SK-N-SH (cell line): ENCODE measurements around the gene WDR31. TPM values are rescaled to one million over a fixed set of nuclear protein-coding genes. Genes with fewer than 3 reads are reported as not detected.

Experiments
- CTCF ChIA-PET: fragments of 300-600, 350-600 bp; formaldehyde crosslinking; extraction: SDS; loops from one replicate; lab custom pipeline; 2021; lab: Yijun Ruan, JAX
- POLR2A ChIA-PET: fragments of 350-600 bp; sonication (Branson Sonifier 250); formaldehyde crosslinking; extraction: SDS; loops from one replicate; lab custom pipeline; 2020; ENCODE audit warnings: antibody characterized with exemption, inconsistent platforms; lab: Yijun Ruan, JAX
- DNase-seq: peaks from one replicate; pipeline ENCODE4 v3.0.0; 2012
- H2AFZ ChIP-seq: fragments of 200-600 bp; sonication (generic); 2 replicates; pipeline ENCODE4 v1.8.1; 2016; ENCODE audit warnings: antibody characterized with exemption, mild to moderate bottlenecking, low read depth
- H3F3A ChIP-seq: fragments of 200-600 bp; sonication (generic); replicated peaks from 2 replicates; pipeline ENCODE3; 2016; ENCODE audit warnings: antibody characterized with exemption, mild to moderate bottlenecking; ENCODE audit not compliant: insufficient read depth
- H3K27ac ChIP-seq, 2 experiments: fragments of 200-500 bp in 1 of 2; fragments of 200-600 bp in 1 of 2; sonication (Bioruptor generic) in 1 of 2; sonication (generic), shearing (Covaris generic) in 1 of 2; 2 replicates each; pipeline versions ENCODE4 v1.5.1 to v1.6.1; 2014 to 2016; ENCODE audit warnings: low read depth in 2 of 2, inconsistent platforms in 1 of 2, low read length in 1 of 2, mild to moderate bottlenecking in 1 of 2, mixed read lengths in 1 of 2
- H3K27me3 ChIP-seq: fragments of 200-600 bp; sonication (generic), shearing (Covaris generic); 2 replicates; pipeline ENCODE4 v1.6.1; 2016; ENCODE audit warnings: mixed run types; ENCODE audit not compliant: insufficient read depth
- H3K36me3 ChIP-seq, 2 experiments: fragments of 200-500 bp in 1 of 2; fragments of 200-600 bp in 1 of 2; sonication (Bioruptor generic) in 1 of 2; sonication (generic) in 1 of 2; replicated peaks in 1 of 2; 2 replicates each; pipeline versions ENCODE3 to v1.5.1; 2014 to 2016; ENCODE audit warnings: low read length in 1 of 2, mild to moderate bottlenecking in 1 of 2; ENCODE audit not compliant: insufficient read depth in 2 of 2, control insufficient read depth in 1 of 2
- H3K4me1 ChIP-seq, 2 experiments: fragments of 200-500 bp in 1 of 2; fragments of 200-600 bp in 1 of 2; sonication (Bioruptor generic) in 1 of 2; sonication (generic), shearing (Covaris generic) in 1 of 2; 2 replicates each; pipeline versions ENCODE4 v1.5.1 to v1.6.1; 2014 to 2016; ENCODE audit warnings: low read depth in 1 of 2, low read length in 1 of 2, mixed run types in 1 of 2; ENCODE audit not compliant: insufficient read depth in 2 of 2, control insufficient read depth in 1 of 2
- H3K4me2 ChIP-seq: fragments of 200-600 bp; sonication (generic), shearing (Covaris generic); 2 replicates; pipeline ENCODE4 v1.6.1; 2017; ENCODE audit warnings: mixed run types
- H3K4me3 ChIP-seq, 2 experiments: fragments of 200-500 bp in 1 of 2; fragments of 200-600 bp in 1 of 2; sonication (Bioruptor generic) in 1 of 2; sonication (generic), shearing (Covaris generic) in 1 of 2; 2 replicates each; pipeline versions ENCODE4 v1.5.1 to v1.8.1; 2014 to 2016; ENCODE audit warnings: low read depth in 2 of 2, inconsistent platforms in 1 of 2, low read length in 1 of 2, mild to moderate bottlenecking in 1 of 2, mixed read lengths in 1 of 2, moderate library complexity in 1 of 2
- H3K79me2 ChIP-seq: fragments of 200-600 bp; sonication (generic); 2 replicates; pipeline ENCODE4 v1.8.1; 2017; ENCODE audit warnings: mild to moderate bottlenecking; ENCODE audit not compliant: insufficient read depth
- H3K9ac ChIP-seq: fragments of 200-600 bp; sonication (generic); 2 replicates; pipeline ENCODE4 v1.6.1; 2017; ENCODE audit warnings: mixed run types
- H3K9me2 ChIP-seq: fragments of 200-600 bp; sonication (generic); 2 replicates; pipeline ENCODE4 v1.6.1; 2017; ENCODE audit warnings: mixed run types
- H3K9me3 ChIP-seq: fragments of 200-600 bp; sonication (generic); 2 replicates; pipeline ENCODE4 v1.6.1; 2017; ENCODE audit warnings: mixed run types, mild to moderate bottlenecking, moderate library complexity
- H4K20me1 ChIP-seq: fragments of 200-600 bp; sonication (generic); 2 replicates; pipeline ENCODE4 v1.6.1; 2017; ENCODE audit warnings: mild to moderate bottlenecking, mixed run types; ENCODE audit not compliant: insufficient read depth
- ELF1 ChIP-seq: IDR thresholded peaks from 2 replicates; pipeline ENCODE4 v1.4.0; 2012
- GABPA ChIP-seq: IDR thresholded peaks from 2 replicates; pipeline ENCODE4 v1.4.0; 2012; ENCODE audit warnings: low read depth, mild to moderate bottlenecking
- JUND ChIP-seq: IDR thresholded peaks from 2 replicates; pipeline ENCODE4 v1.4.0; 2012
- MEF2A ChIP-seq: IDR thresholded peaks from 2 replicates; pipeline ENCODE4 v1.4.0; 2012; ENCODE audit warnings: low read depth, borderline replicate concordance
- MXI1 ChIP-seq: IDR thresholded peaks from 2 replicates; pipeline ENCODE4 v1.6.1; 2012; ENCODE audit warnings: mild to moderate bottlenecking, low read depth, low read length, improper control_type of control experiment
- POLR2AphosphoS5 ChIP-seq: IDR thresholded peaks from 2 replicates; pipeline ENCODE4 v1.6.1; 2012; ENCODE audit warnings: low read depth, low read length
- RCOR1 ChIP-seq: fragments of 150-350 bp; IDR thresholded peaks from 2 replicates; pipeline ENCODE4 v1.6.1; 2017; ENCODE audit warnings: antibody characterized with exemption, low read length
- RFX5 ChIP-seq: IDR thresholded peaks from 2 replicates; pipeline ENCODE4 v1.6.1; 2012; ENCODE audit warnings: mild to moderate bottlenecking, improper control_type of control experiment, low read length
- RXRA ChIP-seq: IDR thresholded peaks from 2 replicates; pipeline ENCODE4 v1.4.0; 2012; ENCODE audit warnings: low read depth, mild to moderate bottlenecking, borderline replicate concordance
- TAF1 ChIP-seq: IDR thresholded peaks from 2 replicates; pipeline ENCODE4 v1.6.1; 2012; ENCODE audit warnings: low read depth, mild to moderate bottlenecking, low read length, moderate library complexity, borderline replicate concordance
- TCF12 ChIP-seq: IDR thresholded peaks from 2 replicates; pipeline ENCODE4 v1.4.0; 2012
- whole genome bisulfite sequencing: methylation state at CpG from one replicate; pipeline ENCODE4 v1.1.6; 2017; ENCODE audit warnings: low lambda C conversion rate; 5-methylcytosine and 5-hydroxymethylcytosine counted together
- polyA plus RNA-seq, 3 experiments: library from polyadenylated mRNA; depleted of rRNA; stranded (reverse); fragments of >200 nt; gene quantifications; 2 replicates each; pipeline ENCODE4 v1.2.3, GENCODE V29; 2012
- TF ChIP-seq, protein P1 (sequence below): fragments of 150-350 bp; IDR thresholded peaks from 2 replicates; pipeline ENCODE4 v1.6.1; 2017; ENCODE audit warnings: antibody characterized with exemption, low read length, low read depth, borderline replicate concordance
- TF ChIP-seq, protein P2 (sequence below): fragments of 150-350 bp; IDR thresholded peaks from 2 replicates; pipeline ENCODE4 v1.6.1; 2016; ENCODE audit warnings: mild to moderate bottlenecking, low read depth, low read length

The WDR31 gene
- polyA plus RNA-seq, 1 of the 3 experiments (the other 2 are of a cell fraction), result 0.74 TPM

DNA sequence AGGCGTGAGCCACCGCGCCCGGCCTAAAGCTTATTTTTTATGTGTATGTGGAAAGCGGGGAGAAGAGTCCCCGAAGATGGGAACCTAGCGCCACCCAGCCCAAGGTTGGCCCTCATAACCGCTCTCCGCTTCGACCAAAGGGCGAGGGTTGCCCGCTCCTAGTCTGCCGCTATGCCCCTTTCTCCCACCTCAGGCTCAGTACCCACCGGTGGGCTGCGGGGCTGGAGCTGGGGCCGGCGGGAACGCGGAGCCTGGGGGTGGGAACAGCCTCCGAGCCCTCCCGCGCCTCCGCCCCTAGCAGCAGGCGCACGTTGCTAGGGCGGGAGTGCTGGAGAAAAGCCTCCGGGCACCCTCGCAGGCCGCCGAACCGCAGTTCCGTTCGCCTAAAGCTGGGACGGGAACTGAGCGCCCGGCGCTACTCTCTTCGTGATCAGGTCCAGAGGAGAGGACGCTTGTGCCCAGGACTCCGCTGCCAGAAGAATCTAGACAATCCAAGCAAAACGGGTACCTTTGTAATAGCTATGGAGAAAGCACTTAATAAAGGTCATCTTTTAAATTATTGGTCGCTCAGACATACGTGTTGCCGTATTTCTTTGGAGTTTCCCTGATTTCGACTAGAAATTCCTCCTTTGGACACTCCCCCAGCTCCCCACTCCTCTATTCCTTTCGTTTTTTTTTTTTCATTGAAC, at the start of gene WDR31 (continued):
- TF ChIP-seq, protein P1, sequence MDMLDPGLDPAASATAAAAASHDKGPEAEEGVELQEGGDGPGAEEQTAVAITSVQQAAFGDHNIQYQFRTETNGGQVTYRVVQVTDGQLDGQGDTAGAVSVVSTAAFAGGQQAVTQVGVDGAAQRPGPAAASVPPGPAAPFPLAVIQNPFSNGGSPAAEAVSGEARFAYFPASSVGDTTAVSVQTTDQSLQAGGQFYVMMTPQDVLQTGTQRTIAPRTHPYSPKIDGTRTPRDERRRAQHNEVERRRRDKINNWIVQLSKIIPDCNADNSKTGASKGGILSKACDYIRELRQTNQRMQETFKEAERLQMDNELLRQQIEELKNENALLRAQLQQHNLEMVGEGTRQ, result no peak
- TF ChIP-seq POLR2AphosphoS5, result peak; percentile 82
- peak; percentile 52; the same call in 1 of the 2 replicates for TF ChIP-seq RFX5
- peak; percentile 91 for TF ChIP-seq TAF1

DNA sequence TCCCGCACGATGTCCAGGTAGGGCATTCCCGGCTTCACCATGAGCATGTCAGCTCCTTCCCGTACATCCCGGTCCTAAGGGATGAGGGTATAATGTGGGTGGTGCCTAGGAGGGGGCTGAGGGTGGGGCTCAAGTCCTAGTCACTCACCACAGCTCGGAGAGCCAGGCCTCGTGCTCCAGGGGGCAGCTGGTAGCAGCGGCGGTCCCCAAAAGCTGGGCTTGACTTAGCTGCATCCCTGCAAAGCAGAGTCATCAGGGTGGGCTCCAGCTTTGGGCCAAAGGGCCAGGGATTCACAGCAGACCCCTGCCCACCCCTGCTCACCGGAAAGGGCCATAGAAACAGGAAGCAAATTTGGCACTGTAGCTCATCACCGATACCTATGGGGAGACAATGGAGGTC, 49.4 kb upstream of the WDR31 start:
- ChIA-PET POLR2A (no interaction called here), CTCF (no interaction called here)
- Histone ChIP-seq H3K36me3 (peaks cover 4 to 18% of the 10 kb centered on the region in 2 experiments), H3K79me2 (no peaks in the 10 kb centered on the region), H3K27me3 (no peaks in the 10 kb centered on the region), H3K9me3 (no peaks in the 10 kb centered on the region), H3F3A (no peaks in the 10 kb centered on the region), H3K27ac (no peak overlapping the region), H3K9me2 (no peaks in the 10 kb centered on the region), H3K4me1 (no peaks in the 10 kb centered on the region), H3K9ac (no peak overlapping the region), H2AFZ (no peak overlapping the region), H4K20me1 (no peaks in the 10 kb centered on the region)
- 98% methylated on average over 10 of the region's 11 CpGs for WGBS
- no peak for DNase-seq
- TF ChIP-seq RXRA, result no peak
- TF ChIP-seq, all 33 proteins: peak for 0
- H3K4me3 ChIP-seq, result no peak overlapping the region
- no peak overlapping the region for H3K4me2 ChIP-seq

DNA sequence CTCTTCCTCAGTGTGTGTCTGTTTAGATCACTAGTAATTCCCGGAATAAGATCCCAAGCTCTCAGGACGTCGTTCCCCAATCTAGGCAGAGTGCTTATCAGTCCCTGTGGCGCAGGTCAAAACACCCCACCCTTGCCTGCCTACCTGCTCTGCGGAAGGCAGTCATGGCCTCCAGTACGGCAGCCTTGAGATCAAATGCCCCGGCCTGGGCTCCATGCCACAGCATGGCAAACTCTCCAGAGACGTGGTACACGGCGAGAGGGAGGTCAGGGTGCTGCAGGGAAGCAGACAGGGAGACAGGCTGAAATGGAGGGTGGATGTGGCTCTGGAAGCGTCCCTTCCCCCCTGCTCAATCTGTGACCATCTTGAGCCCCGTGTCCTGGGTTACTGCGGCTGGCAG, 48.8 kb upstream of the WDR31 start:
- no peaks in the 10 kb centered on the region for H3K79me2 ChIP-seq
- 97% methylated on average over 11 of the region's 13 CpGs for WGBS
- H3K9me2 ChIP-seq, result no peaks in the 10 kb centered on the region
- H3K4me1 ChIP-seq, result no peaks in the 10 kb centered on the region
- H3K4me3 ChIP-seq, result no peak overlapping the region
- DNase-seq, result no peak
- H3K27me3 ChIP-seq, result no peaks in the 10 kb centered on the region
- ChIA-PET POLR2A (no interaction called here), CTCF (interaction anchor here (1.0 kb wide), 1 partner anchor 266 kb away, joined by 3 read pairs; no protein-coding TSS in a partner anchor)
- H2AFZ ChIP-seq, result no peak overlapping the region
- peaks cover 4 to 18% of the 10 kb centered on the region in 2 experiments for H3K36me3 ChIP-seq
- no peaks in the 10 kb centered on the region for H3F3A ChIP-seq
- no peak overlapping the region for H3K4me2 ChIP-seq
- H4K20me1 ChIP-seq, result no peaks in the 10 kb centered on the region
- H3K27ac ChIP-seq, result no peak overlapping the region
- H3K9ac ChIP-seq, result no peak overlapping the region
- no peak for TF ChIP-seq MEF2A
- no peak for TF ChIP-seq MXI1
- no peak for TF ChIP-seq RCOR1
- TF ChIP-seq TAF1, result no peak
- no peak for TF ChIP-seq JUND
- TF ChIP-seq ELF1, result no peak
- TF ChIP-seq, protein P2, sequence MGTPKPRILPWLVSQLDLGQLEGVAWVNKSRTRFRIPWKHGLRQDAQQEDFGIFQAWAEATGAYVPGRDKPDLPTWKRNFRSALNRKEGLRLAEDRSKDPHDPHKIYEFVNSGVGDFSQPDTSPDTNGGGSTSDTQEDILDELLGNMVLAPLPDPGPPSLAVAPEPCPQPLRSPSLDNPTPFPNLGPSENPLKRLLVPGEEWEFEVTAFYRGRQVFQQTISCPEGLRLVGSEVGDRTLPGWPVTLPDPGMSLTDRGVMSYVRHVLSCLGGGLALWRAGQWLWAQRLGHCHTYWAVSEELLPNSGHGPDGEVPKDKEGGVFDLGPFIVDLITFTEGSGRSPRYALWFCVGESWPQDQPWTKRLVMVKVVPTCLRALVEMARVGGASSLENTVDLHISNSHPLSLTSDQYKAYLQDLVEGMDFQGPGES, result no peak
- no peak for TF ChIP-seq TCF12
- TF ChIP-seq GABPA, result no peak
- no peaks in the 10 kb centered on the region for H3K9me3 ChIP-seq
